Measurements from ENCODE around the gene LIMK1. TPM values are rescaled to one million over a fixed set of nuclear protein-coding genes. Genes with fewer than 3 reads are reported as not detected.

Gene LIMK1
- total and polyA plus RNA-seq, 2 of the 13 experiments (the other 11 are each of a cell fraction or from before 2014, with no cell fraction given), result 8.9 to 18.8 TPM

- TF ChIP-seq U2AF1 (optimal IDR thresholded peaks at IDR 0.05; ENCODE audit: low read depth, low read length), result no peak
- TF ChIP-seq ZXDC (CRISPR knock-in tag; IDR thresholded peaks at IDR 0.05), result no peak
- no peak overlapping the region for H3K9ac ChIP-seq (ENCODE audit: insufficient read depth, low read depth, low read length)
- ATAC-seq (no peak), DNase-seq (ENCODE audit: low spot score) (no peak), FAIRE-seq (no peak)
- H3K79me2 ChIP-seq (ENCODE audit: insufficient read depth, low read length), result no peaks in the 10 kb centered on the region
- H3K9me3 ChIP-seq (ENCODE audit: low read length), result no peaks in the 10 kb centered on the region
- ChIA-PET CTCF (ENCODE audit: low intra/inter-chr PET ratio, low total read pairs) (no interaction called here), POLR2A (interaction anchor here (0.6 kb wide), 1 partner anchor 57 kb away, joined by 3 read pairs; no protein-coding TSS in a partner anchor)
- H3K27ac ChIP-seq (ENCODE audit: extremely low read length, insufficient read depth, low read length), result no peak overlapping the region
- H3K4me2 ChIP-seq (ENCODE audit: low read depth, low read length), result no peak overlapping the region
- no peaks in the 10 kb centered on the region for H3K4me1 ChIP-seq (ENCODE audit: insufficient read depth, low read length)
- H3K4me3 ChIP-seq (replicated peaks in 1 of 3; ENCODE audit: insufficient read depth in 1 of 3, low read depth in 2 of 3, low read length in 3 of 3), result no peak overlapping the region
- 92% methylated on average over 10 of the region's 13 CpGs for WGBS (ENCODE audit: low lambda C conversion rate)
- H3K27me3 ChIP-seq (ENCODE audit: control insufficient read depth in 1 of 2, insufficient read depth in 2 of 2, low read length in 2 of 2), result no peaks in the 10 kb centered on the region
- no TSS peak for BruUV-seq (replicated peaks)
- in situ Hi-C loops (cut with HindIII; ENCODE audit: extremely low pct_ligation_motif_present, low pct_unique_long_range_greater_than_20kb) (no loop called here), intact Hi-C loops (cut with micrococcal nuclease; ENCODE audit: unreplicated experiment) (no loop called here)
- peaks cover 1 to 3% of the 10 kb centered on the region in 2 experiments; a peak in 1 of 5 replicates for H3K36me3 ChIP-seq (replicated peaks in 1 of 2; ENCODE audit: control insufficient read depth in 1 of 2, insufficient read depth in 2 of 2, low read length in 2 of 2)
- H4K20me1 ChIP-seq (ENCODE audit: insufficient read depth, low read length), result no peaks in the 10 kb centered on the region
- no peak overlapping the region for H2AFZ ChIP-seq (ENCODE audit: low read length)
Measured at GRCh38 chr7:74116356-74116755, 32.8 kb downstream of the LIMK1 start.

DNA sequence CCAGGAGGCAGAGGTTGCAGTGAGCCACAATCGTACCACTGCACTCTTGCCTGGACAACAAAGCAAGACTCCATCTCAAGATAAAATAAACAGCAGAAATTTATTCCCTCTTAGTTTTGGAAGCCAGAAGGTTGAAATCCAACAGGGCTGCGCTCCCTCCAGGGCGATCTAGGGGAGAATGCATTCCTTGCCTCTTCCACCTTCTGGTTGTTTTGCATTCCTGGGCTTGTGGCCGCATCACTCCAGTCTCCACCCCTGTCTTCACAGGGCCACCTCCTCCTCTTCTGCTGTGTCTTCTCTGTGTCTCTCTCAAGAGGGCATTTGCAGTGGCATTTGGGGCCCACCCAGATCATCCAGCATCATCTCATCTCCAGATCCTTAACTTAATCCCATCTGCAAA is 36.2 kb downstream of the LIMK1 start:
- WGBS (ENCODE audit: low lambda C conversion rate), result 98% methylated on average over 4 of the region's 4 CpGs
- TF ChIP-seq ZXDC (CRISPR knock-in tag; IDR thresholded peaks at IDR 0.05) (no peak), ZNF672 (CRISPR knock-in tag; IDR thresholded peaks at IDR 0.05) (no peak), PCBP1 (IDR thresholded peaks at IDR 0.05; ENCODE audit: borderline replicate concordance, low read depth, low read length) (no peak), ZNF570 (CRISPR knock-in tag; IDR thresholded peaks at IDR 0.05; ENCODE audit: borderline replicate concordance) (no peak), SP5 (CRISPR knock-in tag; IDR thresholded peaks at IDR 0.05; ENCODE audit: borderline replicate concordance, low read depth) (no peak), NFE2L1 (CRISPR knock-in tag; IDR thresholded peaks at IDR 0.05; ENCODE audit: borderline replicate concordance) (no peak), GATA4 (IDR thresholded peaks at IDR 0.05; ENCODE audit: borderline replicate concordance, low read depth) (no peak), U2AF1 (optimal IDR thresholded peaks at IDR 0.05; ENCODE audit: low read depth, low read length) (no peak), ZNF230 (CRISPR knock-in tag; IDR thresholded peaks at IDR 0.05) (no peak), GATAD1 (CRISPR knock-in tag; IDR thresholded peaks at IDR 0.05) (no peak), ZSCAN21 (CRISPR knock-in tag; IDR thresholded peaks at IDR 0.05; ENCODE audit: borderline replicate concordance) (no peak)
- TF ChIP-seq, protein P1, sequence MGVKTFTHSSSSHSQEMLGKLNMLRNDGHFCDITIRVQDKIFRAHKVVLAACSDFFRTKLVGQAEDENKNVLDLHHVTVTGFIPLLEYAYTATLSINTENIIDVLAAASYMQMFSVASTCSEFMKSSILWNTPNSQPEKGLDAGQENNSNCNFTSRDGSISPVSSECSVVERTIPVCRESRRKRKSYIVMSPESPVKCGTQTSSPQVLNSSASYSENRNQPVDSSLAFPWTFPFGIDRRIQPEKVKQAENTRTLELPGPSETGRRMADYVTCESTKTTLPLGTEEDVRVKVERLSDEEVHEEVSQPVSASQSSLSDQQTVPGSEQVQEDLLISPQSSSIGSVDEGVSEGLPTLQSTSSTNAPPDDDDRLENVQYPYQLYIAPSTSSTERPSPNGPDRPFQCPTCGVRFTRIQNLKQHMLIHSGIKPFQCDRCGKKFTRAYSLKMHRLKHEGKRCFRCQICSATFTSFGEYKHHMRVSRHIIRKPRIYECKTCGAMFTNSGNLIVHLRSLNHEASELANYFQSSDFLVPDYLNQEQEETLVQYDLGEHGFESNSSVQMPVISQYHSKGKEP (CRISPR knock-in tag; IDR thresholded peaks at IDR 0.05), result no peak
- H3K9ac ChIP-seq (ENCODE audit: insufficient read depth, low read depth, low read length), result no peak overlapping the region
- ChIA-PET CTCF (ENCODE audit: low intra/inter-chr PET ratio, low total read pairs) (no interaction called here), POLR2A (no interaction called here)
- intact Hi-C loops (cut with micrococcal nuclease; ENCODE audit: unreplicated experiment) (no loop called here), in situ Hi-C loops (cut with HindIII; ENCODE audit: extremely low pct_ligation_motif_present, low pct_unique_long_range_greater_than_20kb) (no loop called here)
- H3K36me3 ChIP-seq (replicated peaks in 1 of 2; ENCODE audit: control insufficient read depth in 1 of 2, insufficient read depth in 2 of 2, low read length in 2 of 2), result peaks cover 1 to 3% of the 10 kb centered on the region in 2 experiments; a peak in 1 of 5 replicates
- H3K4me3 ChIP-seq (replicated peaks in 1 of 3; ENCODE audit: insufficient read depth in 1 of 3, low read depth in 2 of 3, low read length in 3 of 3), result no peak overlapping the region
- H4K20me1 ChIP-seq (ENCODE audit: insufficient read depth, low read length), result no peaks in the 10 kb centered on the region
- no peaks in the 10 kb centered on the region for H3K4me1 ChIP-seq (ENCODE audit: insufficient read depth, low read length)
- H3K79me2 ChIP-seq (ENCODE audit: insufficient read depth, low read length), result no peaks in the 10 kb centered on the region
- H3K9me3 ChIP-seq (ENCODE audit: low read length), result no peaks in the 10 kb centered on the region
- FAIRE-seq, result no peak
- H3K4me2 ChIP-seq (ENCODE audit: low read depth, low read length), result no peak overlapping the region
- no peak for ATAC-seq
- no peaks in the 10 kb centered on the region for H3K27me3 ChIP-seq (ENCODE audit: control insufficient read depth in 1 of 2, insufficient read depth in 2 of 2, low read length in 2 of 2)
- BruUV-seq (replicated peaks), result no TSS peak
- H3K27ac ChIP-seq (ENCODE audit: extremely low read length, insufficient read depth, low read length), result no peak overlapping the region
- DNase-seq (ENCODE audit: low spot score), result no peak
- H2AFZ ChIP-seq (ENCODE audit: low read length), result no peak overlapping the region

Measured in HepG2 (cell line).